ENCODE data around the gene FOXB1.

- no peak for TF ChIP-seq CTCF (IDR thresholded peaks at IDR 0.05)
- TF ChIP-seq POLR2A (IDR thresholded peaks at IDR 0.05): no peak
These were observed 12.3 kb upstream of the FOXB1 start for GRCh38 chr15:59991834-59992233.

All from vagina (tissue), 2 donors.